HG02970 (cell line): Measurements from ENCODE around the gene NFIX.

Source experiments
- ATAC-seq: cut with Tn5 transposase; IDR thresholded peaks from one replicate; pipeline ENCODE4 v1.9.1; 2021; ENCODE audit warnings: mild to moderate bottlenecking, moderate library complexity, moderate number of reproducible peaks; ENCODE audit not compliant: unreplicated experiment, low FRiP score

The NFIX gene

GRCh38 chr19:13135068-13136062 is 140.1 kb downstream of the NFIX start:
- no peak for ATAC-seq

GRCh38 chr19:13137290-13137794 is 142.1 kb downstream of the NFIX start:
- ATAC-seq: no peak

- ATAC-seq: no peak
These were observed 143.1 kb downstream of the NFIX start for GRCh38 chr19:13138171-13138915.

- ATAC-seq: no peak
These were observed 143.6 kb downstream of the NFIX start for GRCh38 chr19:13138916-13139198.

GRCh38 chr19:13139633-13140311 is 144.5 kb downstream of the NFIX start:
- no peak for ATAC-seq

- ATAC-seq: no peak
These were observed 151.7 kb downstream of the NFIX start for GRCh38 chr19:13146763-13147563.
